H1 (cell line): ENCODE data around the gene INSIG1. TPM values are rescaled to one million over a fixed set of nuclear protein-coding genes. Genes with fewer than 3 reads are reported as not detected.

Experiments
- RAD21 ChIP-seq, 2 experiments: IDR thresholded peaks in 1 of 2; conservative IDR thresholded peaks in 1 of 2; 2 replicates each; pipeline ENCODE4 v1.6.1; 2011; ENCODE audit warnings: low read depth in 2 of 2, low read length in 2 of 2, improper control_type of control experiment in 1 of 2, inconsistent platforms in 1 of 2, mild to moderate bottlenecking in 1 of 2, moderate library complexity in 1 of 2
- polyA plus RNA-seq, 7 experiments: library from polyadenylated mRNA; depleted of rRNA in 3 of 7; stranded (reverse) in 5 of 7; unstranded in 2 of 7; fragments of >200 nt in 5 of 7; fragments of 200-250 nt in 2 of 7; gene quantifications; 1 replicate in 5 of 7; 2 replicates in 1 of 7; 4 replicates in 1 of 7; pipeline versions ENCODE4 v1.2.1 to v1.2.3, GENCODE V29; 2011 to 2013; ENCODE audit warnings: missing spikeins in 2 of 7, mixed read lengths in 2 of 7
- total RNA-seq: library from RNA; stranded (reverse); fragmentation: NEBNext Ultra II Directional; extraction: Animal tissue kit (Norgen Biotek cat#: 25700); gene quantifications from 2 replicates; pipeline ENCODE4 v1.2.1, GENCODE V29; 2021

Gene INSIG1
- total and polyA plus RNA-seq, 2 of the 8 experiments (the other 6 are each of a cell fraction or from before 2014, with no cell fraction given), result 40.0 to 58.4 TPM

DNA sequence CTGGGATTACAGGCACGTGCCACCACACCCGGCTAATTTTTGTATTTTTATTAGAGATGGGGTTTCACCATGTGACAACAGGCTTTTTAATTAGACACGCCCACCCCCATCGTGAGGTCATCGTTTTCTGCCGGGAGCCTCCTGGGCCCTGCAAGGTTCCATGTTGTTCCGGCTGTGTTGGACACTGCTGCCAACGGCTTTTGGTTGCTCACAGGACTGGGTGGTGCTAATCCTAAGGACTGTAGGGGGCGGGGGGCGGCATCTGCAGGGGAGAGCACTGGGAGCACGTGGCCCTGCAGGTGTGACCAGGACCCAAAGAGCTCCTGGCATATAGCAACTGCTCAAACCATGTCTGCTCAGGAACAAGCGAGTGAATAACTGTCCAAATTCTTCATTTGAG lies 29.5 kb upstream of the INSIG1 start (continued):
- no peak for TF ChIP-seq RAD21 (IDR thresholded peaks at IDR 0.05 in 1 of 2, conservative IDR thresholded peaks at IDR 0.05 in 1 of 2; ENCODE audit: low read depth in 2 of 2, low read length in 2 of 2)
